Endothelial cell of umbilical vein (primary cell): ENCODE data around the gene CEACAM1. TPM values are rescaled to one million over a fixed set of nuclear protein-coding genes. Genes with fewer than 3 reads are reported as not detected.

Experiments
- BruUV-seq: library from RNA; stranded (reverse); fragments of 400-500 nt; replicated peaks from 2 replicates; lab custom pipeline; 2021; lab: Mats Ljungman, UMichigan
- CTCF ChIA-PET: fragments of 300-600, 350-600 bp; sonication (Branson Sonifier 250); formaldehyde crosslinking; loops from one replicate; lab custom pipeline; 2021; ENCODE audit warnings: antibody characterized with exemption, inconsistent platforms; lab: Charles Lee
- POLR2A ChIA-PET: fragments of 300-600, 350-600 bp; sonication (Branson Sonifier 250); formaldehyde crosslinking; loops from one replicate; lab custom pipeline; 2021; ENCODE audit warnings: antibody characterized with exemption, inconsistent platforms; lab: Charles Lee
- DNase-seq: peaks from one replicate; pipeline ENCODE4 v3.0.0-alpha.2; 2011; ENCODE audit warnings: low read depth, low spot score
- FAIRE-seq: peaks from 2 replicates; lab custom pipeline; 2011; peaks lifted over from hg19 to GRCh38; lab: Jason Lieb, UNC
- H2AFZ ChIP-seq: 2 replicates; pipeline ENCODE4 v1.6.0; 2012; ENCODE audit warnings: low read depth, low read length, control low read depth, inconsistent platforms
- H3K27ac ChIP-seq: 2 replicates; pipeline ENCODE4 v1.5.1; 2011; ENCODE audit warnings: low read depth, mild to moderate bottlenecking, control low read depth, low read length, moderate library complexity; ENCODE audit not compliant: insufficient read depth
- H3K27me3 ChIP-seq, 2 experiments: 2 replicates each; pipeline versions ENCODE4 v1.6.0 to v1.6.1; 2011; ENCODE audit warnings: low read length in 2 of 2, mixed read lengths in 1 of 2; ENCODE audit not compliant: control insufficient read depth in 2 of 2, insufficient read depth in 2 of 2
- H3K36me3 ChIP-seq, 2 experiments: 2 replicates in 1 of 2; 3 replicates in 1 of 2; pipeline ENCODE4 v1.5.1; 2011; ENCODE audit warnings: low read length in 2 of 2, mild to moderate bottlenecking in 1 of 2, moderate library complexity in 1 of 2; ENCODE audit not compliant: control insufficient read depth in 2 of 2, insufficient read depth in 2 of 2; ENCODE audit errors: extremely low read depth in 1 of 2
- H3K4me1 ChIP-seq: 3 replicates; pipeline ENCODE4 v1.5.1; 2011; ENCODE audit warnings: mild to moderate bottlenecking, low read length; ENCODE audit not compliant: control insufficient read depth, insufficient read depth; ENCODE audit errors: extremely low read depth
- H3K4me2 ChIP-seq: 2 replicates; pipeline ENCODE4 v1.6.1; 2011; ENCODE audit warnings: low read length, control low read depth, mixed read lengths; ENCODE audit not compliant: insufficient read depth
- H3K4me3 ChIP-seq, 3 experiments: fragments of 200-600 bp in 1 of 3; sonication (generic), shearing (Covaris generic) in 1 of 3; replicated peaks in 1 of 3; 2 replicates each; pipeline ENCODE4 v1.5.1; 2011 to 2016; ENCODE audit warnings: control low read depth in 3 of 3, low read length in 3 of 3, mild to moderate bottlenecking in 2 of 3, inconsistent platforms in 1 of 3, low read depth in 1 of 3, moderate library complexity in 1 of 3; ENCODE audit not compliant: insufficient read depth in 1 of 3
- H3K79me2 ChIP-seq: 2 replicates; pipeline ENCODE4 v1.6.0; 2012; ENCODE audit warnings: low read length, inconsistent platforms; ENCODE audit not compliant: control insufficient read depth, insufficient read depth
- H3K9ac ChIP-seq: replicated peaks from 2 replicates; pipeline ENCODE3; 2011; ENCODE audit warnings: low read length, control low read depth; ENCODE audit not compliant: insufficient read depth; ENCODE audit errors: extremely low read depth
- H3K9me1 ChIP-seq: replicated peaks from 3 replicates; pipeline ENCODE4 v1.6.0; 2011; ENCODE audit warnings: mild to moderate bottlenecking, low read length; ENCODE audit not compliant: control insufficient read depth, insufficient read depth; ENCODE audit errors: extremely low read depth
- H3K9me3 ChIP-seq: replicated peaks from 2 replicates; pipeline ENCODE4 v1.5.1; 2012; ENCODE audit warnings: low read length, inconsistent platforms; ENCODE audit not compliant: control insufficient read depth, insufficient read depth
- H4K20me1 ChIP-seq: replicated peaks from 2 replicates; pipeline ENCODE3; 2011; ENCODE audit warnings: mild to moderate bottlenecking, low read length; ENCODE audit not compliant: control insufficient read depth, insufficient read depth; ENCODE audit errors: extremely low read depth
- EZH2 ChIP-seq: IDR thresholded peaks from 2 replicates; pipeline ENCODE4 v1.6.1; 2012; ENCODE audit warnings: borderline replicate concordance, low read depth, mild to moderate bottlenecking, moderate library complexity, low read length, inconsistent platforms; ENCODE audit not compliant: severe bottlenecking
- FOS ChIP-seq: IDR thresholded peaks from 2 replicates; pipeline ENCODE4 v1.6.1; 2011; ENCODE audit warnings: mild to moderate bottlenecking, low read length, moderate library complexity, borderline replicate concordance; ENCODE audit not compliant: insufficient read depth
- GATA2 ChIP-seq: IDR thresholded peaks from 2 replicates; pipeline ENCODE4 v1.7.0; 2011; ENCODE audit warnings: low read depth, mild to moderate bottlenecking, moderate library complexity, mixed read lengths, low read length; ENCODE audit not compliant: insufficient read length, insufficient read depth
- JUN ChIP-seq: IDR thresholded peaks from 2 replicates; pipeline ENCODE4 v1.6.1; 2011; ENCODE audit warnings: borderline replicate concordance, low read depth; ENCODE audit not compliant: insufficient read length, insufficient read depth
- MYC ChIP-seq: IDR thresholded peaks from one replicate; pipeline ENCODE4 v1.6.1; 2011; ENCODE audit warnings: mild to moderate bottlenecking, low read depth, low read length
- POLR2A ChIP-seq: IDR thresholded peaks from 2 replicates; pipeline ENCODE4 v1.6.1; 2012; ENCODE audit warnings: low read depth, mild to moderate bottlenecking, control low read depth, low read length
- POLR2AphosphoS5 ChIP-seq: IDR thresholded peaks from 2 replicates; pipeline ENCODE4 v1.6.1; 2012; ENCODE audit warnings: low read depth, mild to moderate bottlenecking, control low read depth, low read length, moderate library complexity; ENCODE audit not compliant: insufficient read depth
- dilution Hi-C: fragments of 300-500 bp; cut with MboI; formaldehyde crosslinking; loops from one replicate; pipeline ENCODE4 v1.15.0; 2019; ENCODE audit warnings: low sequenced_read_pairs; ENCODE audit not compliant: extremely low pct_ligation_motif_present
- intact Hi-C: fragments of 100-400 bp; cut with micrococcal nuclease; formaldehyde crosslinking; loops from one replicate; pipeline ENCODE4 v1.10.0; 2022
- polyA plus RNA-seq, 4 experiments: library from polyadenylated mRNA; depleted of rRNA in 3 of 4; stranded (reverse) in 3 of 4; unstranded in 1 of 4; fragments of >200 nt; gene quantifications; 2 replicates each; pipeline versions ENCODE4 v1.2.1 to v1.2.3, GENCODE V29; 2011 to 2012; ENCODE audit warnings: missing spikeins in 1 of 4
- total RNA-seq: library from RNA; stranded (reverse); gene quantifications from 2 replicates; pipeline ENCODE4 v1.2.3, GENCODE V29; 2021
- TF ChIP-seq, protein P1 (sequence below), 2 donors: IDR thresholded peaks; 1 replicate in 1 of 2; 2 replicates in 1 of 2; pipeline ENCODE4 v1.5.1; 2011; ENCODE audit warnings: low read length in 2 of 2, mild to moderate bottlenecking in 2 of 2, moderate library complexity in 2 of 2, control low read depth in 1 of 2, inconsistent platforms in 1 of 2, low read depth in 1 of 2; ENCODE audit not compliant: insufficient read depth in 1 of 2; ENCODE audit errors: extremely low read depth in 1 of 2
- TF ChIP-seq, protein P2 (sequence below): IDR thresholded peaks from 2 replicates; pipeline ENCODE4 v1.6.1; 2011; ENCODE audit not compliant: insufficient read depth, insufficient read length

The CEACAM1 gene
- total and polyA plus RNA-seq, 2 donors (not counting 3 experiments of a cell fraction or from before 2014, with no cell fraction given), result 3.5 to 3.6 TPM

- H3K36me3 ChIP-seq, result no peaks in the 10 kb centered on the region
- intact Hi-C loops (no loop called here), dilution Hi-C loops (no loop called here)
- POLR2A ChIA-PET, result interaction anchor here (0.5 kb wide), 1 partner anchor 19 kb away, joined by 4 read pairs; no protein-coding TSS in a partner anchor
- no peaks in the 10 kb centered on the region for H3K9me1 ChIP-seq
- H3K79me2 ChIP-seq, result no peaks in the 10 kb centered on the region
- no peak overlapping the region for H3K27ac ChIP-seq
- H2AFZ ChIP-seq, result no peak overlapping the region
- CTCF ChIA-PET, result interaction anchor here (1.0 kb wide), 1 partner anchor 9 kb away, joined by 3 read pairs; no protein-coding TSS in a partner anchor
- no peaks in the 10 kb centered on the region for H4K20me1 ChIP-seq
- no peaks in the 10 kb centered on the region for H3K9me3 ChIP-seq
- H3K4me3 ChIP-seq, result no peak overlapping the region
- FAIRE-seq (no peak), DNase-seq (no peak)
- no peak overlapping the region for H3K4me2 ChIP-seq
- H3K4me1 ChIP-seq, result no peaks in the 10 kb centered on the region
- no TSS peak for BruUV-seq
- no peak overlapping the region for H3K9ac ChIP-seq
- no peaks in the 10 kb centered on the region for H3K27me3 ChIP-seq
- TF ChIP-seq POLR2A, result no peak
- TF ChIP-seq FOS, result no peak
- TF ChIP-seq, protein P1, sequence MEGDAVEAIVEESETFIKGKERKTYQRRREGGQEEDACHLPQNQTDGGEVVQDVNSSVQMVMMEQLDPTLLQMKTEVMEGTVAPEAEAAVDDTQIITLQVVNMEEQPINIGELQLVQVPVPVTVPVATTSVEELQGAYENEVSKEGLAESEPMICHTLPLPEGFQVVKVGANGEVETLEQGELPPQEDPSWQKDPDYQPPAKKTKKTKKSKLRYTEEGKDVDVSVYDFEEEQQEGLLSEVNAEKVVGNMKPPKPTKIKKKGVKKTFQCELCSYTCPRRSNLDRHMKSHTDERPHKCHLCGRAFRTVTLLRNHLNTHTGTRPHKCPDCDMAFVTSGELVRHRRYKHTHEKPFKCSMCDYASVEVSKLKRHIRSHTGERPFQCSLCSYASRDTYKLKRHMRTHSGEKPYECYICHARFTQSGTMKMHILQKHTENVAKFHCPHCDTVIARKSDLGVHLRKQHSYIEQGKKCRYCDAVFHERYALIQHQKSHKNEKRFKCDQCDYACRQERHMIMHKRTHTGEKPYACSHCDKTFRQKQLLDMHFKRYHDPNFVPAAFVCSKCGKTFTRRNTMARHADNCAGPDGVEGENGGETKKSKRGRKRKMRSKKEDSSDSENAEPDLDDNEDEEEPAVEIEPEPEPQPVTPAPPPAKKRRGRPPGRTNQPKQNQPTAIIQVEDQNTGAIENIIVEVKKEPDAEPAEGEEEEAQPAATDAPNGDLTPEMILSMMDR (IDR thresholded peaks at IDR 0.05; ENCODE audit: extremely low read depth in 1 of 2, insufficient read depth in 1 of 2, low read depth in 1 of 2, low read length in 2 of 2), result no peak
- TF ChIP-seq, protein P2, sequence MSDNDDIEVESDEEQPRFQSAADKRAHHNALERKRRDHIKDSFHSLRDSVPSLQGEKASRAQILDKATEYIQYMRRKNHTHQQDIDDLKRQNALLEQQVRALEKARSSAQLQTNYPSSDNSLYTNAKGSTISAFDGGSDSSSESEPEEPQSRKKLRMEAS, result no peak
- TF ChIP-seq EZH2, result no peak
- TF ChIP-seq JUN, result no peak
- no peak for TF ChIP-seq POLR2AphosphoS5
- TF ChIP-seq MYC, result no peak
- no peak for TF ChIP-seq GATA2
These were observed 30.0 kb downstream of the CEACAM1 start for GRCh38 chr19:42498169-42498757.
